Raji (cell line): ENCODE data around the gene SNUPN.

Experiments
- POLR2A ChIP-seq: IDR thresholded peaks from 2 replicates; pipeline ENCODE4 v1.6.1; 2011; ENCODE audit warnings: low read depth, low read length, control low read depth; ENCODE audit not compliant: insufficient read depth

The SNUPN gene

GRCh38 chr15:75647370-75648155, 22.0 kb upstream of the SNUPN start, which contains the start of gene SNX33:
Gene SNX33, plus strand, starts transcription at chr15:75647912. Its CDS starts 1,191 bp downstream, at chr15:75649103.
- TF ChIP-seq POLR2A, result no peak

- TF ChIP-seq POLR2A, result no peak
Observed at GRCh38 chr15:75646944-75647364, 21.4 kb upstream of the SNUPN start.

- no peak for TF ChIP-seq POLR2A
Observed at GRCh38 chr15:75646112-75646943, 20.8 kb upstream of the SNUPN start.

GRCh38 chr15:75644376-75644775, 18.9 kb upstream of the SNUPN start:
- no peak for TF ChIP-seq POLR2A

GRCh38 chr15:75641603-75642002, 16.1 kb upstream of the SNUPN start:
- no peak for TF ChIP-seq POLR2A

GRCh38 chr15:75641179-75641503, 15.6 kb upstream of the SNUPN start:
- TF ChIP-seq POLR2A, result no peak

GRCh38 chr15:75640483-75641178, 15.1 kb upstream of the SNUPN start:
- no peak for TF ChIP-seq POLR2A

GRCh38 chr15:75639709-75640482, 14.4 kb upstream of the SNUPN start, which contains the start of gene IMP3:
Gene IMP3, minus strand, starts transcription at chr15:75640224. Its CDS starts 56 bp downstream, at chr15:75640168.
- TF ChIP-seq POLR2A, result peak; percentile 99

GRCh38 chr15:75639191-75639708, 13.7 kb upstream of the SNUPN start:
- TF ChIP-seq POLR2A, result no peak

GRCh38 chr15:75637245-75638009, 11.9 kb upstream of the SNUPN start:
- TF ChIP-seq POLR2A, result peak; percentile 37; the same call in 1 of the 2 replicates

- TF ChIP-seq POLR2A, result no peak
Observed at GRCh38 chr15:75636026-75636425, 10.5 kb upstream of the SNUPN start.

GRCh38 chr15:75631935-75632334, 6.4 kb upstream of the SNUPN start:
- no peak for TF ChIP-seq POLR2A

GRCh38 chr15:75622505-75622904, 3.0 kb downstream of the SNUPN start:
- no peak for TF ChIP-seq POLR2A
